HG02852 (cell line): Measurements from ENCODE around the gene ARHGAP27.

Source experiments
- ATAC-seq: cut with Tn5 transposase; IDR thresholded peaks from one replicate; pipeline ENCODE4 v1.9.1; 2021; ENCODE audit warnings: mild to moderate bottlenecking, moderate library complexity; ENCODE audit not compliant: unreplicated experiment

Gene ARHGAP27

DNA sequence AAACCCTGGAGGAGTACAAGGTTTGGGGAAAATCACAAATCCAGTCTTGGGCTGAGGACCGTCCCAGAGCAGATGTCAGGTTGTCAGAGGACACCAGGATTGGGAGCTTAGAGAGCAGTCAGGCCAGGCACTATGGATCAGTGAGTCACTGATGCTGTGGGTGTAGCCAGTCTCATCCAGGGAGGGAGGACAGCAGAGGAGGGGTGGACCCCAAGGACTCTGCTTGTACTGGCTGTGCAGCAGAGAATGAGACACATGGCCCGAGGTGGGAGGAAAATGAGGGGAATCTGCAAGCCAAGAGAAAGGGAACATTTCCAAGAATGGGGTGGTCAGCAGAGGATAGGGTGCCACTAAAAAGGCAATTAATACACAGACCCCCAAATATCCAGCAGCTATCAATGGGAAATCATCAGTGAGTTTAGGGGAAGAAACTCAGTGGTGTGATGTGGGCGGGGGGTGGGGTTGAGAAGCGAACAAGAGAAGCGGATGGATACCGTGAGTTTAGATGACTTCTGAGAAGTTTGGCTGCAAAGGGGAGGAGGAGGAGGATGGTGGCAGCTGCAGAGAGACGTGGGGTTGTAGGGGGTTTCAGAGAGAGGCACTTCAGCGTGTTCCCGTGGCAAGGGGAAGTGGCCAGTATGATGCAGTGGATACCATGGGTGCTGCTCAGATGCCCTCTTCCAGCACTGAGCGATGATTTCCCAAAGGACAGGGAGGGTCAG lies 43.9 kb downstream of the ARHGAP27 start:
- no peak for ATAC-seq

- ATAC-seq, result no peak
Observed at GRCh38 chr17:45387739-45388138, 44.9 kb downstream of the ARHGAP27 start.

DNA sequence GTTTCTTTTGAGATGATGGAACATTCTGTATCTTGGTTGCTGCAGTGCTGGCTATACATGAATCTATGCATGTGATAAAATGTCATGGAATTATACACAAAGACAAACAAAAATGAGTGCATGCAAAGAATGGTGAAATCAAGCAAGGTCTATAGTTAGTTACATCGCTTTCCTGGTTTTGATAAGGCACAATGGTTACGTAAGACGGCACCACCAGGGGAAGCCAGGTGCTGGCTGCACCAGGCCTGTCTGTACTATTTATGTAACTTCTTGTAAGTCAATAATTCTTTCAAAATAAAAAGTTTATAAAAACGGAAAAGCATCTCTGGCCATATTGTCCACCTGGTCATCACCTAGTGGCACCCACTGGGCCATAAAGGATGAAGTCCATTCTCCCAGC lies 46.5 kb downstream of the ARHGAP27 start:
- no peak for ATAC-seq

DNA sequence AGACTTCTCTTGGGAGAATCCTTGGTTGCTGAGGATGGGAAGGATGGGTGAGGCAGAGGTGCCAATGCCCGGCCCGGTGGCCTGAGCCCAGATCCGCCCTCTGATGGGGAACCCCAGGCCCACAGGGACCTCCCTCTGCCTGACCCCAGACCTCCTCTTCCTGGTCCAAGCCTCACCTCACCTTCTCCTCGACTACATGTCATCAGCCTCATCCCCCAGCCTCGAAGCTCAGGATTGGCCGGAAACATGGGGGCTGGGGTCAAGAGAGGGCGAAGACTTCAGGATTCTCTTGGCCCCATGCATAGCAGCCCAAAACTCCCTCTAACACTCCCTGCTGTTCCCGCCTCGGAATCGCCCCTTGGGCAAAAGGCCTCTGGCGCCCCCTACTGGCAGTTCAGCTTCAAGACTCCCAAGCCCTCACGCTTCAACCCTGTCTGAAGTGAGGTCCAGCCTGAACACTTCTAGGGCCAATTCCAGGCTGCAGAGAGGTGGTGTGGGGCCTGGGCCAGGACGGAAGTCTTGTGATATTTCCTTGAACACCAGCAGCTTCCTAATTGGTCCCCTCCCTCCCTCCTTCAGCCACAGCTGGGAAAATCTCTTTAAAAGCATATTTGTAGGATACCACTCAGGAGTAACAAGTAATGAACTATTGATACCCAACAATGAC lies 47.2 kb downstream of the ARHGAP27 start:
- ATAC-seq, result no peak

- ATAC-seq, result no peak
Observed at GRCh38 chr17:45384789-45385262, 47.8 kb downstream of the ARHGAP27 start.

DNA sequence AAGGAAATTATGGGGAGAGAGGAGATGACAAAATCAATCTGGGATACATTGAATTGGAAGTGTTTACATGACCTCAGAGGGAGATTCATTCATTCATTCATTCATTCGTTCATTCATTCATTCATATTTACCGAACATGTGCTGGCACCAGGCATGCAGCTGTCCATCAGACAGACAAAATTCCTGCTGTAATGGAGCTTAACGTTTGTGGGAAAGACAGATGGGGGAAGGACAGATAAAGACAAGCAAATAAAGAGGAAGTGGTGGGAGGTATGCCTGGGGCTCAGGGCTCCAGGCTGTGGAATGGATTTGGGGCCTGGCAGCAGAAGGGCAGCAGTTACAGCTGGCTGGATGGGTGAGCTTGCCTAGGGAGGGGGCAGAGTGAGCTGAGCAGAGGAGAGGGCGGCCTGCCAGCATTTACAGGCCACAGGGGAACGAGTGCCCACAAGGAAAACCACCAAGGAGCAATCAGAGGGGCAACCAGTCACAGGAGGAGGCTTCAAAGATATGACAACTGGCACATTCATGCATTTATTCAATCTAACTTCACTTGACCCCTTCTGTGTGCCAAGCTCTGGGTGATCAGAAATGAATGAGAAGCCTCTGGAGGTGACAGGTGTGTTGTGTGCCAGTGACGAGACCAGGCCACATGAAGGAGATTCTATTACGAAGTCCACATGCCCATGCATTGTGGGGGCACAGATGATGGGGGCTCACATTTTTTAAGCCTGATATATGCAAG lies 48.5 kb downstream of the ARHGAP27 start:
- no peak for ATAC-seq

- ATAC-seq, result no peak
Observed at GRCh38 chr17:45383003-45383402, 49.7 kb downstream of the ARHGAP27 start.

- no peak for ATAC-seq
Observed at GRCh38 chr17:45382226-45382625, 50.4 kb downstream of the ARHGAP27 start.

DNA sequence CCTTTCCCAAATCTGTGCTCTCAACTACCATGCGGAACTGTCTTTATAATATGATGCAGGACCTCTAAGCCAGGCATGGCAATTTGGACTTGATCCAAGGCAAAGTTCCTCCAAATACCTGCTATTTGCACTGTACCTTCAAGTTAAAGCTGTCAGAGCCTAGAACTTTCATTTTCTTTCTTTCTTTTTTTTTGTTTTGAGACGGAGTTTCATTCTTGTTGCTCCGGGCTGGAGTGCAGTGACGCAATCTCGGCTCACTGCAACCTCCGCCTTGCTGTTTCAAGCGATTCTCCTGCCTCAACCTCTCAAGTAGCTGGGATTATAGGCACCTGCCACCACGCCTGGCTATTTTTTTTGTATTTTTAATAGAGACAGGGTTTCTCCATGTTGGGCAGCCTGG lies 51.7 kb downstream of the ARHGAP27 start:
- no peak for ATAC-seq

GRCh38 chr17:45380046-45380765 lies 52.5 kb downstream of the ARHGAP27 start:
- no peak for ATAC-seq

- no peak for ATAC-seq
Observed at GRCh38 chr17:45377401-45377800, 55.3 kb downstream of the ARHGAP27 start.

- no peak for ATAC-seq
Observed at GRCh38 chr17:45376171-45377005, 56.3 kb downstream of the ARHGAP27 start.

DNA sequence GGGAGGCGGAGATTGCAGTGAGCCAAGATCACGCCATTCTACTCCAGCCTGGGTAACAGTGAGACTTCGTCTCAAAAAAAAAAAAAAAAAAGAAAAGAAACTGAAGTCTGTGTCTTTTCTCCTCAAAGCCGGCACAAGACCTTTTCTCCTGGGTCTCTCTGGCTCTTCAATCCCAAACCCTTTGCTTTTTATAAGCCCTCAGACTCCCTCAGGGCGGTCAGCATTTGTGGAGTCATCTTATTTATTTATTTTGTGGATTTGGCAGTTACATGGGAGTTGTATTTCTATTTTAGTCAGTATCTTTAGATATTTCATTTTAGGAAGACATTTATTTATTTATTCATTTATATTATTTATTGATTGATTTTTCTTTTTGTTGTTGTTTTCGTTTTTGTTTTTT lies 58.2 kb downstream of the ARHGAP27 start:
- ATAC-seq, result no peak

GRCh38 chr17:45372325-45372869 lies 60.3 kb downstream of the ARHGAP27 start:
- ATAC-seq, result no peak

- ATAC-seq, result no peak
Observed at GRCh38 chr17:45371414-45372324, 61.0 kb downstream of the ARHGAP27 start.

DNA sequence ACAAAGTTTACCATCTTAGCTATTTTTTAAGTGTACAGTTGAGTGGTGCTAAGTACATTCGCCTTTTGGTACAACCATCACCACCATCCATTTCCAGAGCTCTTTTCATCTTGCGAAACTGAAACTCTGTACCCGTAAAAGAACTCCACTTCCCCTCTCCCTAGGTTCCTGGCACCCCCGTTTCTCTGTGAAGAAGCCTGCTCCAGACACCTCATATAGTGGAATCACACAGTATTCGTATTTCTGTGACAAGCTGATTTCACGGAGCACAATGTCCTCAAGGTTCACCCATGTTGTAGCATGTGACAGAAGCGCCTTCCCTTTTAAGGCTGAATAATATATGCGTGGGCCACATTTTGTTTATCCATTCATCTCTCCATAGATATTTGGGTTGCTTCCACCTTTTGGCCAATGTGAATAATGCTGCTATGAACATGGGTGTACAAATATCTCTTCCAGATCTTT lies 61.7 kb downstream of the ARHGAP27 start:
- ATAC-seq, result no peak

- no peak for ATAC-seq
Observed at GRCh38 chr17:45369421-45369820, 63.2 kb downstream of the ARHGAP27 start.

- ATAC-seq, result no peak
Observed at GRCh38 chr17:45368651-45369050, 64.0 kb downstream of the ARHGAP27 start.

- no peak for ATAC-seq
Observed at GRCh38 chr17:45367216-45367615, 65.5 kb downstream of the ARHGAP27 start.
